WI38 (cell line): Measurements from ENCODE around the gene KIAA2012.

ENCODE experiments used
- H3K4me3 ChIP-seq: 2 replicates; pipeline ENCODE4 v1.5.1; 2011; ENCODE audit warnings: low read depth, mild to moderate bottlenecking, control low read depth, low read length
- CTCF ChIP-seq: IDR thresholded peaks from 2 replicates; pipeline ENCODE4 v1.5.1; 2012; ENCODE audit warnings: low read depth, mild to moderate bottlenecking, control low read depth, low read length

KIAA2012 gene

GRCh38 chr2:202251494-202251893, 178.4 kb downstream of the KIAA2012 start:
- no peak overlapping the region for H3K4me3 ChIP-seq
- no peak for TF ChIP-seq CTCF
